Adipocyte (in vitro differentiated cells): ENCODE data around the gene PGAP2.
"Not testable (repeated sequence)": the region's sequence is repeated elsewhere in the genome, so short reads cannot be mapped to it uniquely, and the experiment has no call there.

Experiments
- DNase-seq: peaks from one replicate; pipeline ENCODE4 v3.0.0-alpha.2; 2015; ENCODE audit warnings: low read depth
- H3K27me3 ChIP-seq: replicated peaks from 2 replicates; pipeline ENCODE4 v1.7.0; 2013; ENCODE audit warnings: mild to moderate bottlenecking, low read length, moderate library complexity; ENCODE audit not compliant: control insufficient read depth, insufficient read depth
- H3K36me3 ChIP-seq: 2 replicates; pipeline ENCODE4 v1.7.0; 2013; ENCODE audit warnings: low read length, mild to moderate bottlenecking, moderate library complexity; ENCODE audit not compliant: control insufficient read depth, insufficient read depth, severe bottlenecking
- H3K4me1 ChIP-seq: 2 replicates; pipeline ENCODE4 v1.7.0; 2013; ENCODE audit warnings: mild to moderate bottlenecking, low read length, moderate library complexity; ENCODE audit not compliant: control insufficient read depth, insufficient read depth
- H3K4me3 ChIP-seq: 2 replicates; pipeline ENCODE4 v1.7.0; 2013; ENCODE audit warnings: mild to moderate bottlenecking, low read length, moderate library complexity
- H3K9ac ChIP-seq: 2 replicates; pipeline ENCODE4 v1.7.0; 2013; ENCODE audit warnings: mild to moderate bottlenecking, low read length, moderate library complexity
- H3K9me3 ChIP-seq: 2 replicates; pipeline ENCODE4 v1.7.0; 2013; ENCODE audit warnings: mild to moderate bottlenecking, low read length, moderate library complexity; ENCODE audit not compliant: control insufficient read depth

PGAP2 gene

GRCh38 chr11:3809624-3809928 lies 1.2 kb downstream of the PGAP2 start:
- no peaks in the 10 kb centered on the region for H3K36me3 ChIP-seq
- no peak for DNase-seq
- H3K9me3 ChIP-seq: no peaks in the 10 kb centered on the region
- peaks cover 9% of the 10 kb centered on the region for H3K4me1 ChIP-seq
- H3K4me3 ChIP-seq: no peak overlapping the region
- H3K27me3 ChIP-seq: no peaks in the 10 kb centered on the region
- H3K9ac ChIP-seq: no peak overlapping the region

- Histone ChIP-seq H3K9ac (no peak overlapping the region), H3K36me3 (no peaks in the 10 kb centered on the region), H3K9me3 (no peaks in the 10 kb centered on the region), H3K4me1 (peaks cover 9% of the 10 kb centered on the region), H3K27me3 (no peaks in the 10 kb centered on the region), H3K4me3 (no peak overlapping the region)
- no peak for DNase-seq
Measured at GRCh38 chr11:3810446-3810845, 2.1 kb downstream of the PGAP2 start.

GRCh38 chr11:3810951-3811350 lies 2.6 kb downstream of the PGAP2 start:
- Histone ChIP-seq H3K27me3 (no peaks in the 10 kb centered on the region), H3K4me1 (peaks cover 9% of the 10 kb centered on the region), H3K9me3 (no peaks in the 10 kb centered on the region), H3K36me3 (no peaks in the 10 kb centered on the region), H3K9ac (no peak overlapping the region), H3K4me3 (no peak overlapping the region)
- no peak for DNase-seq

DNA sequence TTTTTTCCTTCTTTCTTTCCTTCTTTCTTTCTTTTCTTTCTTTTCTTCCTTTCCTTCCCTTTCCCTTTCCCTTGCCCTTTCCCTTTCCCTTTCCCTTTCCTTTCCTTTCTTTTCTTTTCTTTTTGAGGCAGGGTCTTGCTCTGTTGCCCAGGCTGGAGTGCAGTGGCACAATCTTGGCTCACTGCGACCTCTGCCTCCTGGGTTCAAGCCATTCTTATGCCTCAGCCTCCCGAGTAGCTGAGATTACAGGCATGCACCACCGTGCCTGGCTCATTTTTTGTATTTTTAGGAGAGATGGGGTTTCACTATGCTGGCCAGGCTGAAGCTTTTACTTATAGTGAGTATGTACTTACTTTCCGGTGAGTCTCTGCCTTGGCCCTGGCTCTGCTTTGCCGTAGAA lies 6.5 kb downstream of the PGAP2 start:
- H3K9me3 ChIP-seq, H3K4me1 ChIP-seq, H3K36me3 ChIP-seq, H3K27me3 ChIP-seq, DNase-seq, H3K4me3 ChIP-seq, H3K9ac ChIP-seq: not testable (repeated sequence)

DNA sequence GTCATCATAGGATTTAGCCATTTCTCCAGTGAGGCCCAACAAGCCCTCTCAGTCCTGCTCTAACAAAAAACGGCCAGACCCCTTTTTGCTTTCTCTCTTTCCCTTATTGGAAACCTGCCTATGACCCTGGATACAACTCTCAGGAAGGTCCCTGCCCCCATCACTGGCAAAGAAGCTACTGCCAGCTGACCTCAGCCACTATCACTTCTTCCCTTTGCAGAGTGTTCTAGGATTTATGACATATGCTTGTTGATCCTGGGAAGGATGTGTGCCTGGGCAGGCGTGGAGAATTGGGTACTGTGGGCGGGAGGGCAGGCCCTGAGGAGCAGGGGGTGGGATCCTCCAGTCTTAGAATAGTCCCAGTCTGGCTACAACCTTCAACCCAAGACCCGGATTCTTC lies 7.5 kb downstream of the PGAP2 start:
- H3K4me1 ChIP-seq: no peaks in the 10 kb centered on the region
- H3K4me3 ChIP-seq: no peak overlapping the region
- no peak for DNase-seq
- no peaks in the 10 kb centered on the region for H3K9me3 ChIP-seq
- no peaks in the 10 kb centered on the region for H3K27me3 ChIP-seq
- no peak overlapping the region for H3K9ac ChIP-seq
- H3K36me3 ChIP-seq: no peaks in the 10 kb centered on the region

DNA sequence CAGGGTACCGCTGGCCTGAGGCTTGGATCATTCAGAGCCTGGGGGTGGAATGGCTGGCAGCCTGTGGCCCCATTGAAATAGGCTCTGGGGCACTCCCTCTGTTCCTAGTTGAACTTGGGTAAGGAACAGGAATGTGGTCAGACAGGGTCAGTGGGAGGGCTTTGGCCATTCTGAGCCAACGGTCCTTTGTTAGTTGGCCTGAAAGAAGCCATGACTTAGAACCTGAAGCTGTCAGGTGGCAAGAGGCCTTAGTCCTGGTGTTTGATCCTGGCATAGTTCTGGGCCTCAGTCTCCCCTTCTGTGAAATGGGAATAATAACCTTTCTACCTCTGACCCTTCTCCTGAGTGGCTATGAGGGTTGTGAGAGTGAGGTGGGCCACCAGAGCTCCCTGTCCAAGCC lies 8.3 kb downstream of the PGAP2 start:
- Histone ChIP-seq H3K27me3 (no peaks in the 10 kb centered on the region), H3K9me3 (no peaks in the 10 kb centered on the region), H3K4me1 (no peaks in the 10 kb centered on the region), H3K4me3 (no peak overlapping the region), H3K36me3 (no peaks in the 10 kb centered on the region), H3K9ac (no peak overlapping the region)
- no peak for DNase-seq

DNA sequence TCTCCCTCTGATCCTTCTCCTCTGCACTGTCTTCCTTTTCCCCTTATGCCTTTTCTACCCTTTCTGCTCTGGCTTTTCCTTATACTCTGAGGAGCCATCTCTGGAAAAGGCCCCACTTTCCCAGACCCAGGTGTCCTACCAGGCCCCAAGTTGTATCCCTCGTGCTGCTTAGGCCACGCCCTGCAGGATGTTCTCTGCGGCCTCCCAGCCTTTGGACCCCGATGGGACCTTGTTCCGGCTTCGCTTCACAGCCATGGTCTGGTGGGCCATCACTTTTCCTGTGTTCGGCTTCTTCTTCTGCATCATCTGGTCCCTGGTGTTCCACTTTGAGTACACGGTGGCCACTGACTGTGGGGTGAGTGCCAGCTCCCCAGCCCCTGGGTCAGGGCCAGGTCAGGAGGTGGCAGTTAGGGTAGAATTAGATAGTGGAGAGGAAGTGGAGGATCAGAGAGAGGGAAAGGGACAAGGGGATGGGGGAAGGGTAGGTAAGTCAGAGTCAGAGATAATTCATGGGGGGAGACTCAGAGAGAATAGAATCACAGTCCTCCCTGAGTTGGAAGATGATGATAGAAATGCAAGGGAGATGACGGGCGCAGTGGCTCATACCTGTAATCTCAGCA lies 8.9 kb downstream of the PGAP2 start:
- Histone ChIP-seq H3K27me3 (no peaks in the 10 kb centered on the region), H3K9me3 (no peaks in the 10 kb centered on the region)
- no peak for DNase-seq

DNA sequence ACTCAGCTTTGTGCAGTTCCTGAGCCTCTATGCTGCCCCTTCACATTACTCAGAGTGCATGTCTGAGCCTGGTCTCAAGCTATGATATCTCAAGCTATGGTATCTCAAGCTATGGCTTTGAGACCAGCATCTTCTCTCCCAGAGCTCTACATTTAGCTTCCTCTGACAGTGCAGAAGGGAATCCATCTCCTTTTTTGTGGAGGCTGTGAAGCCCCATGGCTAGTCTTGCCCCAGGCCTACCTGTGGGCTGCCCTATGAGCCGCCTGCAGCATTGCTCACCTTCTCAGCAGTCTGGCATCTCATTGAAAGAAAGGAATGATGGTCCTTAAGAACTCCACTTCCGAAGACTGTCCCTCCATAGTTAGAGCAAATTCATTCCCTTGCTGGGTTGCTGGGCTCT lies 12.6 kb downstream of the PGAP2 start:
- Histone ChIP-seq H3K9ac (no peak overlapping the region), H3K4me1 (peaks cover 7% of the 10 kb centered on the region), H3K4me3 (no peak overlapping the region), H3K27me3 (no peaks in the 10 kb centered on the region), H3K36me3 (no peaks in the 10 kb centered on the region), H3K9me3 (no peaks in the 10 kb centered on the region)
- no peak for DNase-seq

More for the DNA sequence above, 8.9 kb downstream of the PGAP2 start:
- H3K36me3 ChIP-seq: no peaks in the 10 kb centered on the region
- H3K4me3 ChIP-seq: no peak overlapping the region
- H3K4me1 ChIP-seq: no peaks in the 10 kb centered on the region
- no peak overlapping the region for H3K9ac ChIP-seq

DNA sequence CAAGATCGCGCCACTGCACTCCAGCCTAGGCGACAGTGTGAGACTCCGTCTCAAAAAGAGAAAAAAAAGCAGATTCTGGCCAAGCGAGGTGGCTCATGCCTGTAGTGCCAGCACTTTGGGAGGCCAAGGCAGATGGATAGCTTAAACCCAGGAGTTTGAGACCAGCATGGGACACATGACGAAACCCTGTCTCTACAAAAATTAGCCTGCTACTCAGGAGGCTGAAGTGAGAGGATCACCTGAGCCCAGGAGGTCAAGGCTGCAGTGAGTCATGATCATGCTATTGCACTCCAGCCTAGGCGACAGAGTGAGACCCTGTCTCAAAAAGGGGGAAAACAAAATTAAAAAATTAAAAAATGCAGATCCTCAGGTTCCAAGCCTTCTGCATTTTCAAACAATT lies 14.0 kb downstream of the PGAP2 start:
- DNase-seq: no peak
- H3K9me3 ChIP-seq: no peaks in the 10 kb centered on the region
- H3K36me3 ChIP-seq: peaks cover 12% of the 10 kb centered on the region
- peaks cover 7% of the 10 kb centered on the region for H3K4me1 ChIP-seq
- H3K9ac ChIP-seq: no peak overlapping the region
- no peaks in the 10 kb centered on the region for H3K27me3 ChIP-seq
- no peak overlapping the region for H3K4me3 ChIP-seq

DNA sequence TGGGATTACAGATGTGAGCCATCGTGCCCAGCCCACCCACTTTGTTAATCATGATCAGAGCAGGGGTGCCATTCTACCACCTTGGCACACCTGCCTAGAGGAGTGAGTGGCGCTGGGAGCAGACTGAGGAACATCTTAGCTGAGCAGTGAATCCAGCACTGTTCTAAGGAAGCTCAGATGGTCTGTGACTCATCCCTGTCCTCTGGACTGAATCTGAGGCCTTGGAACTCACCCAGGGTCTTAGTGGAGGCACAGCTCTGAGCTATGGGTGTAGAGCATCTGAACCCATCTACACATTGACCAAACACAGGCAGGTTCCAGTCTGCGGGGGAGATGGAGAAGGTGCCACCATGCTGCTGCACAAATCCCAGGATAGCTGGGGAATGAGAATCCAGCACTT lies 14.9 kb downstream of the PGAP2 start:
- H3K4me3 ChIP-seq: no peak overlapping the region
- H3K9ac ChIP-seq: no peak overlapping the region
- no peaks in the 10 kb centered on the region for H3K9me3 ChIP-seq
- H3K27me3 ChIP-seq: no peaks in the 10 kb centered on the region
- peaks cover 20% of the 10 kb centered on the region for H3K36me3 ChIP-seq
- DNase-seq: peak; percentile 74
- H3K4me1 ChIP-seq: peaks cover 7% of the 10 kb centered on the region

DNA sequence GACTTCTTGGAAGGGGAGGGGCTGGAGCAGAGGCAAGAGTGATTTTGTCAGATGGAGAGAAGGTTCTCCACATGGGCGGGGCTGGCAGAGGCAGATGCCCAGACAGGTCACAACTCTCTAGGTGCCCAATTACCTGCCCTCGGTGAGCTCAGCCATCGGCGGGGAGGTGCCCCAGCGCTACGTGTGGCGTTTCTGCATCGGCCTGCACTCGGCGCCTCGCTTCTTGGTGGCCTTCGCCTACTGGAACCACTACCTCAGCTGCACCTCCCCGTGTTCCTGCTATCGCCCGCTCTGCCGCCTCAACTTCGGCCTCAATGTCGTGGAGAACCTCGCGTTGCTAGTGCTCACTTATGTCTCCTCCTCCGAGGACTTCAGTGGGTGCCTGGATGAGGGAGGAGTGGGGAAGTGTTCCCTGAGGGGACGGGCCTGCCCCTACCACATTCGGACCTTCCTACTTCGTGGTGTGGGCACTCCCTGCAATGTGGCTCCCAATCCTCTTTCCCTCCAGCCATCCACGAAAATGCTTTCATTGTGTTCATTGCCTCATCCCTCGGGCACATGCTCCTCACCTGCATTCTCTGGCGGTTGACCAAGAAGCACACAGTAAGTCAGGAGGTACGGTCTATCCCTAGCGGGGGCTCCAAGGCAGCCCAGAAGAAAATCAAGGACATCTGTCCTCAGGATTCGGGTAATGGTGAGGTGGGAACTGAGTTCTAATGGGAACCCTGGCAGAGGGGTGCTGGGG lies 15.6 kb downstream of the PGAP2 start:
- H3K36me3 ChIP-seq: peaks cover 20% of the 10 kb centered on the region
- no peaks in the 10 kb centered on the region for H3K9me3 ChIP-seq
- H3K4me3 ChIP-seq: no peak overlapping the region
- peaks cover 7% of the 10 kb centered on the region for H3K4me1 ChIP-seq
- no peak for DNase-seq
- no peak overlapping the region for H3K9ac ChIP-seq
- H3K27me3 ChIP-seq: no peaks in the 10 kb centered on the region
